ENCODE results near the gene WDR27.
A peak's percentile ranks its signal among the peaks of the same experiment; 100 is the strongest.
"Not testable (repeated sequence)": the region's sequence is repeated elsewhere in the genome, so short reads cannot be mapped to it uniquely, and the experiment has no call there.

Gene WDR27

DNA sequence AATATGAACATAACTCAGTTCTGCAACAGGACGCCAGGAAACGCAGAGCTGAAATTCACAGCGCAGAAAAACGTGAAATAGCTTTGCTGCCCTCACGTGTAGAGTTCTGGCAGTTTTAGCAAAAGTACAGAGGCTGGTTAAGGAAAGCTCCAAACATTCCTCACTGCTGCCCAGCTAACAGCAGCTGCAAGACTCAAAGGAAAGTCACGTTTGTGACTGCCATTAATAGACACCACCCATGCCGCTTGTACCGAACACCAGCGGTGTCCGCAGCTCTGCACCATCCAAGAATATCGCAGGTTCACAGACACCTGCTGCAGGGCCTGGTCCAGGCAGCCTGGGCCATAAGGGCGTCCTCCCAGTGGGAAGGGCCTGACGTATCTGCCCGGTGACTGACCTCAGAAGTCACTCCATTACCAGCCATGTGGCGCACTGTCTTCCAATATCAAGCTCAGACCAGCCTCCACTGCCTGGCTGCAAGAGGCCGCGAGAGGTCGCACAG, 61.4 kb downstream of the WDR27 start:
- DNase-seq (ENCODE audit: low read depth, low spot score): no peak

GRCh38 chr6:169639653-169640278, 62.1 kb downstream of the WDR27 start:
- no peak for DNase-seq (ENCODE audit: low read depth, low spot score)

- DNase-seq (ENCODE audit: low read depth, low spot score): no peak
These were observed 62.9 kb downstream of the WDR27 start for GRCh38 chr6:169638915-169639314.

- DNase-seq (ENCODE audit: low read depth, low spot score): no peak
These were observed 63.4 kb downstream of the WDR27 start for GRCh38 chr6:169638388-169638787.

DNA sequence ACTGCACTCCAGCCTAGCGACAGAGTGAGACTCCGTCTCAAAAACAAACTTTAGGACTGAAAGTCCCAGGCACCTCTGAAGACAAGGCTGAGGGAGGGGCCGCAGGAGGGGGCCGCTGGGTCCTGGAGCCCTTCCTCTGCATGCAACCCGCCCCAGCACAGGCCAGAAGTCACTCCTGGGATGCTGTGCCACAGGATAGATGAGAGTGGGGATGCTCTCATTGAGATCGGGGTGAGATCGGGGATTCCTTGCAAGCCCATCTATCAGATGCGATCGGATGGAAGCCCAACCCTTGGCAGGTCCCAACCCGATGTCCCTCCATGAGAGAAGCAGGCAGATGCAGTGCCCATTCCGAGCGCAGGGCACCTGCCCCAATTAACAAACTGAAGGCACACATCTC, 66.5 kb downstream of the WDR27 start:
- DNase-seq (ENCODE audit: low read depth, low spot score): no peak

DNA sequence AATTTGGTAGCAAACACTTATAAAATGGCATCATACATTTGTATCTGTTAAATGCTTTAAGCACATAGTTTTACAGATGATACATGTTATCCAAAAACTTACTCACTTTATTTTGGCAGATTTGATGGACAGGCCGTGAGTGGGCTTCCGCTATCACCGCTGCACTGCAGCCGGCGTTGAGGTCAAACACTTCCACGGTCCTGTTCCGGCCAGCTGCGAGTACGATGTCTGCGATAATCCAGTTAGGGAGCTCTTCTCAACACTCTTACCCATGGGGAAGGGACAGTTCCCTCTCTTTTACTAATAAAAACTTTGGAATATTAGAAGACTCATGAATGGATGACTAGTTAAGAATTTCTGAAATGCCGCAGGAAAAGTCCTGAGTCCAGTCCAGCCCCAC, 69.0 kb downstream of the WDR27 start:
- no peak for DNase-seq (ENCODE audit: low read depth, low spot score)

DNA sequence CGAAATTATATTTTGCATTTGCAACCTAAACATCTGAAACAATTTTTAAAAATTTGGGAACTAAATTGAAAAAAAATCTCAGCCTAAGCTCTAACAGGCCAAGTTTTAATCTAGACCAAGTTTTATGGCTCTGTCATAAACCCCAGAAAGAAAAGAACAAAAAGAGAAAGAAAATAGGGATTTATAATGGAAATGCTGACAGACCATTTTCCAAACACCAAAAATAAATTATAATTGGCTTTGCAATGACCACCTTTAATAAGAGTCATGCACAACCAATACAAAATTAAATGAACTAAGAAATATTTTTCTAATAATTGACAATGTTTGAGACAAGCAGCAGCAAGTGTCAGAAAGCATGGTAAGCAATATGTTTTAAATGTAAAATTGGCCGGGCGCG, 72.6 kb downstream of the WDR27 start:
- DNase-seq (ENCODE audit: low read depth, low spot score): no peak

DNA sequence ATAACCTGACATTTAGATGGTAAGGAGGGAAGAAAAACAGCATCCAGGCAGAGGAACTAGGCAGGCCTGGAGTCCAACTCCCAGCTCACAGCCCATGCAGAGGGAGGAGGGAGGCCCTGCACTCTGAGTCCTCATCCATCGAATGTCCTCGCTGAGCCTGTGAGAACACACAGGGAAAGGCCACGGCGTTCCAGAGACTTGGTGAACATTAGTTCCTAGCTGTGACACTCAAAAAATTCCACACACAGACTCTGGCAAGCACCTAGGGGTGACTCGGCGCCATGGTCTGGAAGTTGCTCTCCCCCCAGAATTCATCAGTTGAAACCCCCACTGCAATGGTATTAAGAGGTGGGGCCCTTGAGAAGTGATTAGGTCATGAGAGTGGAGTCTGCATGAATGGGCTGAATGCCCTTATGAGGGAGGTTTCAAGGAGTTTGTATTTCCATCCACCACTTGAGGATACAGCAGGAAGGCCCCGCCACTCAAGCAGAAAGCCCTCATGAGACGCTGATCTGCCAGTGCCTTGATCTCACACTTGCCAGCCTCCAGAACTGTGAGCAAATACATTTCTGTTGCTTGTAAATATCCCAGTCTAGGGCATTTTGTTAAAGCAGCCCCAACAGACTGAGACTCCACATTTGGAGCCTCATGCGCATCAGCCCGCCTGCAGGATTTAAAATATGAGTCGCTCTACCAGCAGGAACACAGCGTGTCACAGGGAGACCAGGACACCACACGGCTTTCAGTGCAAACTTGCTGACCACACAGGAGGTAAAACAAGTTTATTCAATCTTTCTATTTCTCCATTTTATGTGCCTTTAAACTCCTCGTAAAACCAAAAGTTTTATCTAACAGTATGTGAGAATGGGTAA, 73.9 kb downstream of the WDR27 start:
- no peak for DNase-seq (ENCODE audit: low read depth, low spot score)

DNA sequence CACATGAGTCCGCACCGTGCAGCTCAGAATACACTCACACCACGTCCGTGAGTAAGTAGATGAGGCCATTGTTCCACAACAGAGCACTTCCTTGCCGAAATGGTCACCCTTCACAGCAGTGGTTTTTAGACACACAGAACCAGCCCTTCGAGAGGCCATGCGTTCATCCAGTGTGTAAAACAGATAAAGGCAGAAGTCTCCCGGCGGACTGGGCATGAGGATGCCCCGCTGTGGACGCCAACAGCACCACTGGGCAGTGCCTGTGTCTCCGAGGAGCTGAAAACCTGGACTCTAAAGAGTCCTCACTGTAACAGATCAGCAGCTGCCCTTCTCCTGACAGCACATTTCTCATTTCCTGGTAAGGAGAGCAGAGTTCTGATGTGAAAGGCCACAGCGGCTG, 75.2 kb downstream of the WDR27 start:
- DNase-seq (ENCODE audit: low read depth, low spot score): no peak

- DNase-seq (ENCODE audit: low read depth, low spot score): no peak
These were observed 75.7 kb downstream of the WDR27 start for GRCh38 chr6:169626169-169626568.

DNA sequence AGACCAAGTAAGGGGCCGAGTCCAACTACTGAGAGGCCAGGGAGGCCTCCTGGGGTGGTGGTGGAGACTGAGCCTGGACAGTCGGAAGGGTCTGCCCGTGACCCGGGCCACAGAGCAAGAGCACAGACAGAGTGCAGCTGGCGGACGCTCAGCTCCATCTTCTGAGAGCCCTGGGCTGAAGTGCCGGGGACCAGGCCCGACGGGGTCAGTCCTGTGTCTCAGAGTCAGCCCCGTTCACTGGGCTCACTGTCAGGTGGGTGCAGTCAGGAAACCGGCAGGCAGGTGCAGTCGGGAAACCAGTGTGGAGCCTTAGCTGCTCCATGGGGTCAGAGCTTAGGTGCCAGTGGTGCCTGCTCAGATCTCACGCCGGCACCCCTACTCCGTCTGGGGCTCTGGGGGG, 76.5 kb downstream of the WDR27 start:
- DNase-seq (ENCODE audit: low read depth, low spot score): no peak

GRCh38 chr6:169624785-169625184, 77.0 kb downstream of the WDR27 start:
- no peak for DNase-seq (ENCODE audit: low read depth, low spot score)

- no peak for DNase-seq (ENCODE audit: low read depth, low spot score)
These were observed 77.9 kb downstream of the WDR27 start for GRCh38 chr6:169623975-169624374.

DNA sequence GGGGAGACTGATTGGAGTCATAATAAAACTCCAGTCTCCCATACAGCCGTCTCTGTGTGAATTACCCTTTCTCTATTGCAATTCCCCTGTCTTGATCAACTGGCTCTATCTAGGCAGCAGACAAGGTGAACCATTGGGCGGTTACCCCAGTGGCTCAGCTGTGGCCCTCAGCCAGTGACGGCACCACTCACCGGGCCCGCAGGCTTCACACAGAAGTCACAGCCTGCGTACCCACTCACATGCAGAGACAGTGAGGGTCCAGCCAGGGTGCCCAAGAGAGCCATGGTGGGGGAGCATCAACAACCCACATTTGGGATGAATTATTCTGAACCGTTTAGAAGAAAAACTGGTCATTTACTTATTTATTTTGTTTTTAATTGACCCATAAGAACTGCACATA, 78.5 kb downstream of the WDR27 start:
- DNase-seq (ENCODE audit: low read depth, low spot score): no peak

DNA sequence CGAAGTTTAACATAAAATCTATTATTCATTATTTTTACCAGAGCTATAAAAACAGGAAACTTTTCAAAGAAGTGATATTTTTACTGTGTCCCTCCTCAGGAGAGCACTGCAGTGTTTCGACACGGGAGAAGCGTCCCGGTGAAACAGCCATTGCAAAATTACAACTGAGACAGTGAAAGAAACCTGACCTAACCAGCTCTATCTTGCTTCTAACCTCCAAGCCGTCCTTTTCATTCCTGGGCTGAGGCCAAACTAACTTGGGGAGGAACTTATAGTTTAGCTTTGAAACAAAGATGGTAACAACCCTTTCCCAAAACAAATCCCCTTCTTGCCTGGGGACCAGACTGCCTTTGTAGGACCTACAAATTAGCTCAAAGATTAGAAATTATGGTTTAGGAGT, 79.2 kb downstream of the WDR27 start:
- no peak for DNase-seq (ENCODE audit: low read depth, low spot score)

GRCh38 chr6:169621311-169621710, 80.5 kb downstream of the WDR27 start:
- DNase-seq (ENCODE audit: low read depth, low spot score): no peak

DNA sequence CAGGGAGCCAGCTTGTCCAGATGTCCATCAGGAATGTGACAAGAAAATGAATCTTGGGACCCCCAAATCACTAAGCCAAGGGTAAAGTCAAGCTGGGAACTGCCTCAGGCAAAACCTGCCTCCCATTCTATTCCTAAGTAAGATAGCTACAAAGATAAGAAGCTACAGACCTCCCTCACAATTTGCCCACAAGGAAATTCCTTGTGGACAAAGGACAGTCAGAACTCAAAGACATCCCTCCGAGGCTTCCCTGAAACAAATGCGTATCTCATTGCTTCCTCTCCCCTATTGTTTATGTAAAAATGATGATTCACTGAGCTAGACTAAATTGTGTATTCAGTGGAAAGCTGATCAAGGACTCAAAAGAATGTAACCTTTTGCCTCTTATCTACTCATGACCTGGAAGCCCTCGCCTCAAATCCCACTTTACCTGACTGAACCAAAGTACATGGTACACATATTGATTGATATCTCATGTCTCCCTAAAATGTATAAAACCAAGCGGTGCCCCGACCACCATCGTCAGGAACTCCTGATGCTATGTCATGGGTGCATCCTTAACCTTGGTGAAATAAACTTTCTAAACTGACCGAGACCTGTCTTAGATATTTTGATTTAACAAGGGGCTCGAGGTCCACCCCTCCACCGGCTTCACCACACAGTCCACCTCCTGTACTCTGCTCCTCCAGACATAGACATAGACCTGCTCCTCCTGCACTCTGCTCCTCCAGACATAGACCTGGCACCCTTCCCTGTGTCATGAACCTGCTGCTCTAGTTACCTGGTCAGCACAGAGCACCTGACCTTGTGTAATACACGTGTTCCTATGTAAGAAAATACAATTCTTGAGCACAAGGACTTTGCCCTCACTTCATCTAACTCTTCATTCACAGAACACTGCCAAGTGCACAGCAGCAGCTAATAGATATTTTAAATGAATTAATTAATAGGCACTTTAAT, 81.4 kb downstream of the WDR27 start:
- DNase-seq (ENCODE audit: low read depth, low spot score): peak; percentile 87

DNA sequence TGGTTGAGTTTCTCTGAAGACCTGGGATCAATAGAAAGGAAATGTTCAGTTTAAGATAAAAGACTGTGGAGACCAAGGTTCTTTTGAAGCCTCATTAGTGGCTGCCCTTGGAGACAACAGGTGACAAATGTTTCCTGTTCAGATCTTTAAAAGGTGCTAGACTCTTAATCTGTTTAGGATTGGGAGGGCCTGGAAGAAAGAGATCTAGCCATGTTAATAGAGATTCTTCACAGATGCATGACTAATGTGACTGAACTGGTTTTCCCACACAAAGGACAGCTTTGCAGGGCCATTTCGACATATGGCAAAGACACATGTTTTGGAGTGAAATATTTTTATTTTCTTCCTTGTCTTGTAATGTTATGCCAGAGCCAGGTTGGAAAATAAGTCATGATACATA, 82.2 kb downstream of the WDR27 start:
- DNase-seq (ENCODE audit: low read depth, low spot score): peak; percentile 79

- peak; percentile 69 for DNase-seq (ENCODE audit: low read depth, low spot score)
These were observed 83.0 kb downstream of the WDR27 start for GRCh38 chr6:169618526-169619490.

GRCh38 chr6:169617562-169617961, 84.3 kb downstream of the WDR27 start:
- no peak for DNase-seq (ENCODE audit: low read depth, low spot score)

- DNase-seq (ENCODE audit: low read depth, low spot score): not testable (repeated sequence)
These were observed 93.2 kb downstream of the WDR27 start for GRCh38 chr6:169608609-169609008.
